ENCODE measurements around the gene ZNF525.
"Not testable (repeated sequence)": the region's sequence is repeated elsewhere in the genome, so short reads cannot be mapped to it uniquely, and the experiment has no call there.

ZNF525 gene

GRCh38 chr19:53365134-53365898 is at the start of gene ZNF525:
Gene ZNF525 (plus strand): TSS chr19:53365705. CDS start chr19:53372282, 6,577 bp downstream.
- no peak for FAIRE-seq

GRCh38 chr19:53328967-53329366 is 36.5 kb upstream of the ZNF525 start:
- FAIRE-seq: no peak

GRCh38 chr19:53332484-53332883 is 33.0 kb upstream of the ZNF525 start:
- no peak for FAIRE-seq

- FAIRE-seq: no peak
Observed at GRCh38 chr19:53333066-53333462, 32.4 kb upstream of the ZNF525 start.

- FAIRE-seq: peak; percentile 95
Observed at GRCh38 chr19:53333463-53334449, 31.7 kb upstream of the ZNF525 start, which contains the start of gene ZNF845. Gene ZNF845 (plus strand): TSS chr19:53333749. CDS start chr19:53341308, 7,559 bp downstream.

GRCh38 chr19:53344403-53344802 is 21.1 kb upstream of the ZNF525 start:
- not testable (repeated sequence) for FAIRE-seq

GRCh38 chr19:53355739-53356138 is 9.8 kb upstream of the ZNF525 start:
- no peak for FAIRE-seq

GRCh38 chr19:53357821-53358581 is 7.5 kb upstream of the ZNF525 start:
- FAIRE-seq: no peak

- not testable (repeated sequence) for FAIRE-seq
Observed at GRCh38 chr19:53360056-53360455, 5.4 kb upstream of the ZNF525 start.

GRCh38 chr19:53365899-53366493 is 491 bp downstream of the ZNF525 start:
- no peak for FAIRE-seq

GRCh38 chr19:53372196-53372595 is 6.7 kb downstream of the ZNF525 start:
- FAIRE-seq: no peak

- no peak for FAIRE-seq
Observed at GRCh38 chr19:53374288-53374687, 8.8 kb downstream of the ZNF525 start.

- FAIRE-seq: no peak
Observed at GRCh38 chr19:53374743-53375142, 9.2 kb downstream of the ZNF525 start.

GRCh38 chr19:53381376-53381775 is 15.9 kb downstream of the ZNF525 start:
- FAIRE-seq: no peak

GRCh38 chr19:53388168-53388567 is 22.7 kb downstream of the ZNF525 start:
- no peak for FAIRE-seq

- no peak for FAIRE-seq
Observed at GRCh38 chr19:53388904-53389303, 23.4 kb downstream of the ZNF525 start.

- FAIRE-seq: no peak
Observed at GRCh38 chr19:53389571-53389970, 24.1 kb downstream of the ZNF525 start.

- no peak for FAIRE-seq
Observed at GRCh38 chr19:53389978-53390377, 24.5 kb downstream of the ZNF525 start.

GRCh38 chr19:53394522-53394973 is 29.0 kb downstream of the ZNF525 start:
- FAIRE-seq: no peak

- peak; percentile 81 for FAIRE-seq
Observed at GRCh38 chr19:53394974-53395839, 29.7 kb downstream of the ZNF525 start, which contains the start of gene ZNF765. Gene ZNF765 (plus strand): TSS chr19:53395149. CDS start chr19:53398016, 2,867 bp downstream.
